ENCODE measurements around the gene RHBDD3.
"Not testable (repeated sequence)": the region's sequence is repeated elsewhere in the genome, so short reads cannot be mapped to it uniquely, and the experiment has no call there.

Gene RHBDD3

GRCh38 chr22:29268511-29269229 is 889 bp upstream of the RHBDD3 start:
- FAIRE-seq = no peak

GRCh38 chr22:29267462-29267857 is 321 bp downstream of the RHBDD3 start:
- FAIRE-seq = no peak

- FAIRE-seq = no peak
Measured at GRCh38 chr22:29266564-29267461, 968 bp downstream of the RHBDD3 start.

- FAIRE-seq = no peak
Measured at GRCh38 chr22:29265929-29266328, 1.9 kb downstream of the RHBDD3 start.

- no peak for FAIRE-seq
Measured at GRCh38 chr22:29265305-29265704, 2.5 kb downstream of the RHBDD3 start.

- no peak for FAIRE-seq
Measured at GRCh38 chr22:29263791-29264276, 3.9 kb downstream of the RHBDD3 start.

GRCh38 chr22:29260601-29261315 is 7.0 kb downstream of the RHBDD3 start:
- no peak for FAIRE-seq

- FAIRE-seq = no peak
Measured at GRCh38 chr22:29260031-29260560, 7.7 kb downstream of the RHBDD3 start.

- FAIRE-seq = no peak
Measured at GRCh38 chr22:29259253-29259899, 8.4 kb downstream of the RHBDD3 start.

GRCh38 chr22:29258407-29259252 is 9.2 kb downstream of the RHBDD3 start:
- FAIRE-seq = no peak

- FAIRE-seq = no peak
Measured at GRCh38 chr22:29257751-29258181, 10.0 kb downstream of the RHBDD3 start.

GRCh38 chr22:29256606-29257325 is 11.0 kb downstream of the RHBDD3 start:
- FAIRE-seq = no peak

GRCh38 chr22:29255064-29255621 is 12.6 kb downstream of the RHBDD3 start:
- no peak for FAIRE-seq

- FAIRE-seq = no peak
Measured at GRCh38 chr22:29254286-29254660, 13.5 kb downstream of the RHBDD3 start.

GRCh38 chr22:29253561-29254285 is 14.1 kb downstream of the RHBDD3 start:
- no peak for FAIRE-seq

- no peak for FAIRE-seq
Measured at GRCh38 chr22:29251981-29252911, 15.5 kb downstream of the RHBDD3 start.

- FAIRE-seq = no peak
Measured at GRCh38 chr22:29251265-29251664, 16.5 kb downstream of the RHBDD3 start.

- not testable (repeated sequence) for FAIRE-seq
Measured at GRCh38 chr22:29247891-29248290, 19.9 kb downstream of the RHBDD3 start.

Data from endometrium (tissue), 2 donors.